RWPE1 (cell line): Measurements from ENCODE around the gene DIP2B.

Experiments used
- CTCF ChIA-PET: fragments of 350-600 bp; sonication (Branson Sonifier 250); formaldehyde crosslinking; extraction: SDS; loops from one replicate; lab custom pipeline; 2021; lab: Yijun Ruan, JAX
- POLR2A ChIA-PET: fragments of 400-600 bp; formaldehyde crosslinking; extraction: SDS; loops from one replicate; lab custom pipeline; 2020; ENCODE audit warnings: antibody characterized with exemption; ENCODE audit not compliant: low non-redundant PET; lab: Yijun Ruan, JAX
- DNase-seq: peaks from one replicate; pipeline ENCODE4 v3.0.0; 2012; ENCODE audit warnings: low spot score
- H3K27ac ChIP-seq: fragments of 450-650 bp; 2 replicates; pipeline ENCODE4 v1.5.1; 2017
- TF ChIP-seq, protein P1 (sequence below): fragments of 450-650 bp; conservative IDR thresholded peaks from 2 replicates; pipeline ENCODE4 v1.5.1; 2017; ENCODE audit warnings: low read depth, mild to moderate bottlenecking

DIP2B gene

GRCh38 chr12:50740307-50740706 lies 235.5 kb downstream of the DIP2B start:
- TF ChIP-seq, protein P1, sequence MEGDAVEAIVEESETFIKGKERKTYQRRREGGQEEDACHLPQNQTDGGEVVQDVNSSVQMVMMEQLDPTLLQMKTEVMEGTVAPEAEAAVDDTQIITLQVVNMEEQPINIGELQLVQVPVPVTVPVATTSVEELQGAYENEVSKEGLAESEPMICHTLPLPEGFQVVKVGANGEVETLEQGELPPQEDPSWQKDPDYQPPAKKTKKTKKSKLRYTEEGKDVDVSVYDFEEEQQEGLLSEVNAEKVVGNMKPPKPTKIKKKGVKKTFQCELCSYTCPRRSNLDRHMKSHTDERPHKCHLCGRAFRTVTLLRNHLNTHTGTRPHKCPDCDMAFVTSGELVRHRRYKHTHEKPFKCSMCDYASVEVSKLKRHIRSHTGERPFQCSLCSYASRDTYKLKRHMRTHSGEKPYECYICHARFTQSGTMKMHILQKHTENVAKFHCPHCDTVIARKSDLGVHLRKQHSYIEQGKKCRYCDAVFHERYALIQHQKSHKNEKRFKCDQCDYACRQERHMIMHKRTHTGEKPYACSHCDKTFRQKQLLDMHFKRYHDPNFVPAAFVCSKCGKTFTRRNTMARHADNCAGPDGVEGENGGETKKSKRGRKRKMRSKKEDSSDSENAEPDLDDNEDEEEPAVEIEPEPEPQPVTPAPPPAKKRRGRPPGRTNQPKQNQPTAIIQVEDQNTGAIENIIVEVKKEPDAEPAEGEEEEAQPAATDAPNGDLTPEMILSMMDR: no peak
- ChIA-PET POLR2A (no interaction called here), CTCF (no interaction called here)
- DNase-seq: no peak
- H3K27ac ChIP-seq: 0 out of 2 replicates have a peak overlapping the region, but pooled peaks have one; percentile 8

DNA sequence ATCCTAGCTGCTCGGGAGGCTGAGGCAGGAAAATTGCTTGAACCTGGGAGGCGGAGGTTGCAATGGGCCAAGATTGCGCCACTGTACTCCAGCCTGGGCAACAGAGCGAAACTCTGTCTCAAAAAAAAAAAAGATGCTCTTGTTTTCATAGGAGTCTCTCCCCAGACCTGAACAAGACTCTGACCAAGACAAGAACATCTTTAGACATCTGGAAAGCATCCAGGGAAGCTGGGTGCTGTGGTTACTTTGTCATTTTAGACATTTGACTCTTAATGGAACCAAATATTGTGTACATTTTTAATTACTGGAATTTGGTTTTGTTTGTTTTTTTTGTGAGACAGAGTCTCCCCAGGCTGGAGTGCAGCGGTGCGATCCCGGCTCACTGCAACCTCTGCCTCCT lies 238.0 kb downstream of the DIP2B start:
- POLR2A ChIA-PET: no interaction called here
- no peak for DNase-seq
- TF ChIP-seq, protein P1: no peak
- no peak overlapping the region for H3K27ac ChIP-seq
- CTCF ChIA-PET: no interaction called here

GRCh38 chr12:50745861-50746260 lies 241.1 kb downstream of the DIP2B start:
- CTCF ChIA-PET: interaction anchor here (0.6 kb wide), 1 partner anchor 1129 kb away, joined by 3 read pairs; no protein-coding TSS in a partner anchor
- TF ChIP-seq, protein P1: no peak
- DNase-seq: no peak
- H3K27ac ChIP-seq: no peak overlapping the region
- POLR2A ChIA-PET: interaction anchor here (0.5 kb wide), 1 partner anchor 81 kb away, joined by 3 read pairs; no protein-coding TSS in a partner anchor

DNA sequence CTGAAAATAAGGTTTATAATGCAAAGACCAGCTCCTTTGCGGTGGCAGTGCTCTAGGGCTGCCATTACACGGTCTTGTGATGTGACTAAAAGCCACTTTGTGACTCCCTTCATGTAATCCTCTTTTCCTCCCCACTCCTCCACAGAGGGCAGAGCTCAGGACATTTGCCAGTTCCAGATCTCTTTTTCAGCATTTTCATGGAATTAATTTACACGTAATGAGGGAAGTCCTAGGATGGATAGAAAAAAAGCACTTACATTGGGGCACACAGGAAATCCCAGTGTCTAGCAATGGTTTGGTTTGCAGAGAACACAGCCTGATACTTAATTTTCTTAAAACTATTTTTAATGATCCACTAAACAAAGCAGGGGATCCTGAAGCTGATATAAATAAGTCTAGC lies 241.6 kb downstream of the DIP2B start:
- DNase-seq: no peak
- CTCF ChIA-PET: interaction anchor here (0.6 kb wide), 1 partner anchor 1129 kb away, joined by 3 read pairs; no protein-coding TSS in a partner anchor
- POLR2A ChIA-PET: interaction anchor here (0.5 kb wide), 2 partner anchors 81 to 493 kb away, joined by 3 to 7 read pairs; no protein-coding TSS in a partner anchor
- H3K27ac ChIP-seq: no peak overlapping the region
- TF ChIP-seq, protein P1: no peak

DNA sequence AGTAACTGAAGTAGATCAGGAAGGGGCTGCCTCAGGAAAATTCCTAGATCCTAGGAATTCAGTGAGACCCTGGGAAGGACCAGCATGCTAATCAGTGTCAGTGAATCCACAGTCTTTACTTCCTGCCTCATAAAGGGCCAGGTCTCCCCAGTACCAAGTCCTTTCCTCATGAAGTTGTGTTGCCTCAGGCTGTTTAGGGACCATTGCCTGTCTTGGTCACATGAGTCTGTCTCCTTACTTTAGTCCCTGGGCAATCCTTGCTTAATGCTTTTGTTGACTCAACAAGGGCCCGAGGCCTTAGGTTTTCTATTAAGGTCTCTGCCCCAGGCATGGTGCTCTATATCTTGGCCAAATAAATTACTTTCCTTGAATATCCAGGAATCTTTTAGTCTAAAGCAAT lies 243.0 kb downstream of the DIP2B start:
- no peak for DNase-seq
- CTCF ChIA-PET: no interaction called here
- TF ChIP-seq, protein P1: no peak

GRCh38 chr12:50749459-50749882 lies 244.7 kb downstream of the DIP2B start:
- POLR2A ChIA-PET: no interaction called here
- CTCF ChIA-PET: no interaction called here
- DNase-seq: no peak
- TF ChIP-seq, protein P1: no peak
- no peak overlapping the region for H3K27ac ChIP-seq

More for the DNA sequence above, 243.0 kb downstream of the DIP2B start:
- POLR2A ChIA-PET: no interaction called here
- H3K27ac ChIP-seq: no peak overlapping the region
